Astrocyte of the cerebellum (primary cell): ENCODE measurements around the gene HEMGN.

ENCODE experiments used
- DNase-seq: peaks from one replicate; pipeline ENCODE4 v3.0.0-alpha.2; 2011; ENCODE audit warnings: low read depth
- H3K4me3 ChIP-seq: 2 replicates; pipeline ENCODE4 v1.5.1; 2011; ENCODE audit warnings: mild to moderate bottlenecking, low read depth, low read length, moderate library complexity
- in situ Hi-C: cut with HindIII; loops from 2 replicates; pipeline ENCODE4 v1.10.0; 2017; ENCODE audit warnings: low sequenced_read_pairs
- TF ChIP-seq, protein P1 (sequence below): IDR thresholded peaks from 2 replicates; pipeline ENCODE4 v1.5.1; 2012; ENCODE audit warnings: low read length, low read depth, moderate library complexity, mild to moderate bottlenecking; ENCODE audit errors: missing control alignments

HEMGN gene

DNA sequence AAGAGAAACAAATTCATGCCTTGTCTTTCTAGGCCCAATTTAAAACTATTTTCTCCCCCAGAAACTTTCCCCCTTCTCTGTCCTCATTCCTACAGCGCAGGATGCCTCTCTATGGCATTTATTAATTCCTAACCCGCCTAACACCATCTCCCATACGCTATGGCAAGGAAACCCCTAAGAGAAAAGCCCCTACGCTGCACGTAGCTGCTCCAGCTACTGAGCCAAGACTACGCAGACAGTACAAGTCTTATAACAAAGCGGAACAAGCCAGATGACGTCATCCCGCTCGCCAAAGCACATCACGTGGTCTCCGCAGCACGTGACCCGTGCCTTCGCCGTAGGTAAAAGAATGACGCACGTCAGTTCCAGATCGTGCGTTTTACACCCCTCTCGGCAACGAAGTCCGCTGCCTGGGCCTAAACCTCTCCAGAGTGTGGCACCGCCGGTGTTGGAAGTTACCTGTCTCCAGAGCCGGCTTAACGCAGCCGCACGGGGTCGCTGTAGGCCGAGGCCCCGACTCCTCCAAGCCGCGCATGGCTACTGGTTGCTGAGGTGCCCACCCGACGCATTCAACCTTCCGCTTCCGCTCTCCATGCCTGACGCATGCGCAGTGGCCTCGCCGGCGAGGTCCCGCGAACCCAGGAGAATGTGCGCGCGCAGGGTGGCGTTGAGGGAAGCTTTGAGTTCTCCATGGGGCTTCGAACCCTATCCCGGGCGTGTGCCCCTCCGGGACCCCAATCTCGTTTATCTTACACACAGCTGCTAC, 15.8 kb downstream of the HEMGN start, which contains the start of gene TRMO:
TRMO (minus strand) TSS at position 542 of the 766 bp plus-strand sequence; CDS start at position 535, 7 bp downstream.
- TF ChIP-seq, protein P1, sequence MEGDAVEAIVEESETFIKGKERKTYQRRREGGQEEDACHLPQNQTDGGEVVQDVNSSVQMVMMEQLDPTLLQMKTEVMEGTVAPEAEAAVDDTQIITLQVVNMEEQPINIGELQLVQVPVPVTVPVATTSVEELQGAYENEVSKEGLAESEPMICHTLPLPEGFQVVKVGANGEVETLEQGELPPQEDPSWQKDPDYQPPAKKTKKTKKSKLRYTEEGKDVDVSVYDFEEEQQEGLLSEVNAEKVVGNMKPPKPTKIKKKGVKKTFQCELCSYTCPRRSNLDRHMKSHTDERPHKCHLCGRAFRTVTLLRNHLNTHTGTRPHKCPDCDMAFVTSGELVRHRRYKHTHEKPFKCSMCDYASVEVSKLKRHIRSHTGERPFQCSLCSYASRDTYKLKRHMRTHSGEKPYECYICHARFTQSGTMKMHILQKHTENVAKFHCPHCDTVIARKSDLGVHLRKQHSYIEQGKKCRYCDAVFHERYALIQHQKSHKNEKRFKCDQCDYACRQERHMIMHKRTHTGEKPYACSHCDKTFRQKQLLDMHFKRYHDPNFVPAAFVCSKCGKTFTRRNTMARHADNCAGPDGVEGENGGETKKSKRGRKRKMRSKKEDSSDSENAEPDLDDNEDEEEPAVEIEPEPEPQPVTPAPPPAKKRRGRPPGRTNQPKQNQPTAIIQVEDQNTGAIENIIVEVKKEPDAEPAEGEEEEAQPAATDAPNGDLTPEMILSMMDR, result peak; percentile 65
- in situ Hi-C loops, result no loop called here
- H3K4me3 ChIP-seq, result peak within 1 kb of the TSS; percentile 48
- DNase-seq, result peak; percentile 98

DNA sequence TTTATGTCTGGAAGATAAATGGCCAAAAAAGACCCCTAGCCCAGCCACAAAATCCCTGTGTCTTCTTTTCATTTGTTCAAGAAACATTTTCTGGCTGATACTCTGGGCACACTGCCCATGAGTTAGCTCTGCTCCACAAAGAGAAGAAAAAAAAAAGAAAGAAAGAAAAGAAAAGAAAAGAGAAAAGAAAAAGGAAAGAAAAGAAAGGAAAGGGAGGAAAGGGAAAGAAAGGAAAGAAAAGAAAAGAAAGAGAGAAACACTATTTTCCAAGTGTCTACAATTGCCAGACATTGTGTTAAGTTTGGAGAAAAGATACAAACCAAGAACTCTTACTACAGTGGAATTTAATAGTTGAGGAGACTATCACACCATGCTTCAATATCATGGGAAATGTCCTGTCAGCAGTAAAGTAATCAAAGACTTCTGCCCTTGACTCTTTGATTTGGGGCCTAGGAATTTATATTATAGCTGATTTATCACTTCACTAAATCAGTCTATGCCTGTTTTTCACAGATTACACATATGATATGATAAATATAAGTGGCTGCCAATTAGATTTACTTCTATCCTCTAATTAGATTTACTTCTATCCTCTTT, 18.7 kb downstream of the HEMGN start:
- TF ChIP-seq, protein P1, result no peak
- in situ Hi-C loops, result no loop called here
- DNase-seq, result no peak
- H3K4me3 ChIP-seq, result no peak overlapping the region

DNA sequence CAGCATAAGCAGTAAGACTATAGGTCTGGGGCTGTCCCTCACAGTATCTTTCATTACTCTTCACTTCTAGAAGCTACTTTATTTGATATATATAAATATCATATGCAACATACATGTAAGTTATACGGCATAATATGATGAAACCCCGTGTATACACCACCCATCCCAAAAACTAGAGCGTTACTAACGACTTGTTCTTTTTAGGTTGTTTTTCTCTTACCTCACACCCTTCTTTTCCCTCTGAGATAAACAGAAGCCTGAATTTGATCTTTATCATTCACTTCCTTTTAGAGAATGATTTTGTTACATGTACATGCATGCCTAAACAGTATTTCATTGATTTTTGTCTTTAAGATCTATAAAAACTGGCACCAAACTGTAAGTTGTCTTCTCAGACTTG, 19.4 kb downstream of the HEMGN start:
- TF ChIP-seq, protein P1, result no peak
- DNase-seq, result no peak

DNA sequence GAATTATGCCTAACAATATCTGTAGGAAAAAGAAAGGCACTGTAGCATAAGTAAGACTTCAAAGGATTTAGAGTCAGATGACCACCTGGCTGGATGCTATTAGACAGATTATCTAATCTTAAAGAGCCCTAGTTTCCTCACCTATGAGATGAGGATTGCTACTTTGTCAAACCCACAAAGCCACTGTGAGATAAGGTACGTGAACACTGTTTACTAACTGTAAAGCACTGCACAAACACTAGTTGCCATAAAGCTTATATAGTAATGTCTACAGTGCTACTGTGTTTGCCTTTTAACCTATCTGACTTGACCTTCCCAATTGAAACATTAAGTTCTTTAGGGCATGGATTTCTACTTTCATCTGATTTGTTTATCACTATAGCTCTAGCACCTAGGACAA, 26.0 kb downstream of the HEMGN start:
- no peak for DNase-seq
- in situ Hi-C loops, result no loop called here
- TF ChIP-seq, protein P1, result no peak
- no peak overlapping the region for H3K4me3 ChIP-seq

More for the DNA sequence above, 19.4 kb downstream of the HEMGN start:
- in situ Hi-C loops, result no loop called here
- H3K4me3 ChIP-seq, result no peak overlapping the region

DNA sequence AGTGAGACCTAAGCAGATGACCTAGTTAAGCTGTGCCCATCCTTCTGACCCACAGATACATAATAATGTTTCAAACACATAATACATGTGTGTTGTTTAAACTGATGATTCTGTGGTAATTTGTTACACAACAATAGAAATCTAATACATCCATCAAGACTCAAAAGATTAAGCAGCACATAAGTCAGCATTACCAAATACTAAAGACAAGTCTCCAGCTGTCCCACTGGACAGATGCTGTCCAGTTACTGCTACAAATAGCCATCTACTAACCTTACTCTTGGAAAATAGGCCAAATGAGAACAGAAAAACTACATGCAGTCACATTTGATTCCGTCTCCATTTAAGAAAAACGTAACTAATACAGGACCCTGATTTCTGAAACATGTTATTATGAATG, 26.4 kb downstream of the HEMGN start:
- TF ChIP-seq, protein P1, result no peak
- no peak for DNase-seq
- in situ Hi-C loops, result no loop called here
- no peak overlapping the region for H3K4me3 ChIP-seq

DNA sequence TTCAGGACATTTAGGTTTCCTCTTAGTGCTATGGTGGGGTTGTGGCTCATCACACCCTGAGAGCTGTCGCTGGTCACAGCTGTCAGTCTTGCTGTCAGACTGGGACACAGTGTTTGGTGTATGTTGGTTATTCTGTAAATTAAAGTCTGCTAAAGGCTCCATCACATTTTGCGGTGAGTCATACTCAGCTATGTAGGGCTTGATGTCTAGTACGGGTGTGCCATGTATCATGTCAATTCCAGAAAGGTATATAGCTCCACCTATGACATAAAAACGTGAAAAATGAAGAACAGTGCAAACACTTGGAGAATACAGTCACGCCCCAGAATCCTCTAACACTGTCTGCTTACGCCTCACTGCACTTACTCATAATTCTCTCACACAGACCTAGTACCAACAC, 27.6 kb downstream of the HEMGN start:
- in situ Hi-C loops, result no loop called here
- H3K4me3 ChIP-seq, result no peak overlapping the region
- no peak for DNase-seq
- TF ChIP-seq, protein P1, result no peak
